HG03097 (cell line): ENCODE measurements around the gene UPF3A.

Experiments used
- ATAC-seq: cut with Tn5 transposase; IDR thresholded peaks from one replicate; pipeline ENCODE4 v1.9.1; 2021; ENCODE audit not compliant: unreplicated experiment, low FRiP score

Gene UPF3A

DNA sequence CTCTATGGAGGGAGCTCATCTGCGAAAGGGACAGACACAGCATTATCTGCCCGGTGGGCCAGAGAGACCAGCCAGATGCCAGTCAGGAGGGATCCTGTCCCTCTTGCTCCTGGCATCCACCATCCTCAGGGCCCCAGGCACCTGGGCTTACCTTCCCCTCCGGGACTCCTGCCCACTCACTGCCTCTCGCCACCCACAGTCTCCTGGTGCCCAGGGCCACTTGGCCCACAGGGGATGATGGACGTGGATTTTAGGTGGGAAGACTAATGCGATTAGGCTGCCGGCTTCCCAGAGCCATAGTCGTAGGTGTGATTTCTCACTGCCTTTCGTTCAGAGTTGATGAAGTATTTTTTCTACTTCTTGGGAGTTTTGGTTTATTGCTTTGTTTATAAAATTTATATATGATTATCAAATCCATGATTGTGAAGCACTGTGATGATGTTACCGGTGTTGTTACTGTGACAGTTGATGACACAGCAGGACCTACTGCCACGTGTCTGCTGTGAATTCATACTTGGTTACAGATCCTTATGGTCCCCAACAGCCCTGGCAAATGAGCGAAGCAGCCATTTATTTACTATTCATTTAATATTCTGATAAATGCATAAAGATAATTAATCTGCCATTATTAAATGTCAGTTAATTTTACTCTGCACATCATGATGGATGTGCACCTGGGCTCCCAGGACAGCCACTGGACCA lies 18.4 kb downstream of the UPF3A start:
- ATAC-seq = no peak

DNA sequence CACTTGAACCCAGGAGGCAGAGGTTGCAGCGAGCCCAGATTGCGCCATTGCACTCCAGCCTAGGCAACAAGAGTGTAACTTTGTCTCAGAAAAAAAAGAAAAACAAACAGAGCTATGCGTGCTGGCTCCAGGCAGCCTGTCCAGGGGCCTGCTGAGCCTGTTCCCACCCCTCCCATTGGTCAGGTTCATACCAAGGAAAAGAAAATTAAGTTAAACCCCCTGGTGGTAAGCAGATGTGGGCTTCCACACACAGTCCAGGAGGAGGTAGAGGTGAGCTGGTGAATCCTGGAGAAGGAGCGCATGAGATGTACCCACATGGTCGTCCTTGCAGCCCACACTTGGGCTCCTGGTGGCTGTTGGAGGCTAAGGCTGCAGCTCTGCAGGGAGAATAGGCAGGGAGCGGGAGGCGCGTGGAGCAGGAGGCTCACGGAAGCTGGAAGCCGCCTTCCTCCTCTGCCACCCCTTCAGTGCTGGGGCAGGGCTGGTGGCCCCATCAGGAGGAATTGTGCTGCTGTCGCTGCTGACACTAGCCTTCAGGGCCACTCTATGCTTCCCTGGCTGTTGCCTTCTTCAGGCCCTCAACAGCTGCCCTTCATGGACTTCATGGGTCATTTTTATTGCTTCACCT lies 22.4 kb downstream of the UPF3A start:
- no peak for ATAC-seq

GRCh38 chr13:114304346-114305034 lies 23.1 kb downstream of the UPF3A start:
- no peak for ATAC-seq

DNA sequence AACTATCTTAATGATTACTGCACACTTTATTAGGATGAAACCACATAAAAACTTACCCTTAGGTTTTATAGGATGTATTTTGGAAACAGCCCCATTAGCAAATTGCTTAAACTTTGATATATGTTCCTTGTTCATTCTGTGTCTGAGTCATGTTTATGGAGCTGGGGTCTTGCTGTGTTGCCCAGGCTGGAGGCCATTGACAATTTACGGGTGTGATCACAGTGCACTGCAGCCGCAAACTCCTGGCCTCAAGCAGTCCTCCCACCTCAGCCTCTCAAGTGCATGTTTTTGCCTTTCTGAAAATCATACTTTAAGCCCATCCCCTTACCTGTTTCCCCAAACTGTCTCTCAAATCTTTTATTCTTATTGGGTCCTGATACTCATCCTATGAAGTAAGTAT lies 27.7 kb downstream of the UPF3A start:
- ATAC-seq = no peak

DNA sequence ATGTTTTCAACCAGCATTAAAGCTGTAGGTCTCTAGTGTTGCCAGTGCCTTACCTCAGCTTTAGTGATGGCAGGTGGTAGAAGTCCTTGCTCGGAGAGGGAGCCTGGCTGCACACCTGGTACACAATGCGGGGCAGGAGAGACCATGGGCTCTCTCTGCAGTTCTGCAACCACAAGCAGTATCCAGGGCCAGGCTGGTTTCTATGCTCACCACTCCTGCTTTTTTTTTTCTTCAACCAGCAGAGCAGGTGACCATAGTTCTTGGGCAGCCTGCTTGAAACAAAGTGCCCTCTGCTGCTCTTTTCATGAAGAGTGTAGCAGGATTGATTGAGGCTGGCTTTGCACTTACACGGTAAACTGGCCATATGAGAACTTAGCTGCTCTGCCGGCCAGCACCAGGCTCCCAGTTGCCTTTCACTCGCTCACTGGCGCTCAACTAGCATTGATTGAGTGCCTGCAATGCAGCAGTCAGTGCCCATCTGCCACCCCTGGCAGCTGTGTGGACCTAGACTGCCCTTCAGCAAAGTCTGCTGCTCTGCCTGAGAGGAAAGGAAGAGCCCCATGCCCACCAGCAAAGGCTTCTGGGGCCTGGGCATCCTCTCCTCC lies 28.5 kb downstream of the UPF3A start:
- ATAC-seq = no peak

DNA sequence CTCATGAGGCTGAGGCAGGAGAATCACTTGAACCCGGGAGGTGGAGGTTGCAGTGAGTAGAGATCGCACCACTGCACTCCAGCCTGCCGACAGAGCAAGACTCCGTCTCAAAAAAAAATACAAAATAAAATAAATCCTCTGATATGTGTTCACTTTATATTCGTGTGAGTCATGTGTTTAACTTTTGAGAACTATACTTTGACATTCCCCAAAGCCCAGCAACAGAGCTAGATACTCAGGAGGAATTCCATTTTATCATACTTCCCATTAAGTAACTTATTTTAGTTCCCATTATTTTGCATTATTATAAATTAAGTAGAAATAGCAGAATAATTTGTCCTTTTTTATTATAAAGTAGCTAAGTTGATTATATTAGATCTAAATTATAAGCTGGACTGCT lies 29.6 kb downstream of the UPF3A start:
- no peak for ATAC-seq

DNA sequence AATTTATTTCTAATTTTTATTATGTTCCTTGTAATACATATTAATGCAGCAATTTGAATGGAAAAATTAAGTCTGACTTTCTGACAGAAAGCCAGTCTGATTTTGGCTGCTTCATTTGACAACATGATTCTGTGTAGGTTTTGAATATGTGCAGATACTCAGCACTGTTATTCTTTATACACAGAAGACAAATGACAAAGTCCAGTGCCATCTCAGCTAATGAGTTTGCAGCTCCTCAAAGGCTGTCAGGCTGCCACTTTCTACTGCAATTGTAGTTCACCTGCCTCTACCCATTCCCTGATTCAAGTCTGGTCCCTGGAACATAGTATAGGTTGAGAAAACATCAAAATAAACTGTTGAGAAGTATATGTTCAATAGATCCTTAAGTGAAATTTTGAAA lies 30.0 kb downstream of the UPF3A start:
- no peak for ATAC-seq

GRCh38 chr13:114311908-114312307 lies 30.5 kb downstream of the UPF3A start:
- no peak for ATAC-seq

GRCh38 chr13:114313061-114313860 lies 31.9 kb downstream of the UPF3A start:
- no peak for ATAC-seq

GRCh38 chr13:114314074-114314912 lies 32.9 kb downstream of the UPF3A start, which contains the start of gene CHAMP1:
Gene CHAMP1 (plus strand): TSS chr13:114314503. CDS start chr13:114323843, 9,340 bp downstream.
- peak; percentile 79 for ATAC-seq

- peak; percentile 5 for ATAC-seq
These were observed 33.8 kb downstream of the UPF3A start for GRCh38 chr13:114315074-114315785.

- no peak for ATAC-seq
These were observed 37.2 kb downstream of the UPF3A start for GRCh38 chr13:114318624-114319023.

GRCh38 chr13:114319441-114319913 lies 38.1 kb downstream of the UPF3A start:
- no peak for ATAC-seq

DNA sequence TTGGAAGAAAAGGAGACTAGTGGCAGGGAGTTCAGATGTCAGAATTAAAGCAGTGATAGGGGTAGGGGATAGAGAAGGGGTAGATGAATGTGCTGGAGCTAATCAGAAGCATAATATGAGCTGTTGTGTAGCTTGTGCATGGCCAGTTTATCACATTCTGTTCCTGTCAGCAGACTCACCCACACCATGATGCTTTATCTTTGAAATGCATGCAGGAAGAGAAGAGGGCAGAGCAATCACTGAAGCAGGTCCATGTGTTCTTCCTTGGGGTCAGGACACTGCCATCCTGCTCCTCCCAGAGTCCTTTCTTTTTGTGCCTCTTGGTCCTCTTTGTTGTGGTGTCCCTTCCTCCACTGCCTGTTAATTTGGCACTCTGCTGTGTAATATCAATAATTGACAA lies 38.7 kb downstream of the UPF3A start:
- ATAC-seq = no peak

DNA sequence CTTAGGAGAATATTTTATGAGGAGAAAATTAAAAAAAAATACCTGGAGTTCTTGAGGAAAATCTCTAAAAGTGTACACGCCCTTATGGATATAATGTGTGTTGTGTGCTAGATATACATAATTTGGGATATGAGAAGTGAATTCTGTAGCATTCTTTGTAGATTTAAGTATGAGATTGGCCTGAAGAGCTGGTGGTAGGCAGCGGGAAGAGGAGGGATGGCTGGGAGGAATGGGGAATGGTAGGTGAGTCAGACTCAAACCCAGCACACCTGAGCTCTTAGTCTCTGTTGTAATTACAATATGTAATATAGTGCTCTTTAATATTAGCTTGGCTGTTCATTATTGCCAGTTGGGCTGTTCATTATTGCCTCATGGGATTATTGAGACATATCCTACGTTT lies 39.9 kb downstream of the UPF3A start:
- ATAC-seq = no peak

DNA sequence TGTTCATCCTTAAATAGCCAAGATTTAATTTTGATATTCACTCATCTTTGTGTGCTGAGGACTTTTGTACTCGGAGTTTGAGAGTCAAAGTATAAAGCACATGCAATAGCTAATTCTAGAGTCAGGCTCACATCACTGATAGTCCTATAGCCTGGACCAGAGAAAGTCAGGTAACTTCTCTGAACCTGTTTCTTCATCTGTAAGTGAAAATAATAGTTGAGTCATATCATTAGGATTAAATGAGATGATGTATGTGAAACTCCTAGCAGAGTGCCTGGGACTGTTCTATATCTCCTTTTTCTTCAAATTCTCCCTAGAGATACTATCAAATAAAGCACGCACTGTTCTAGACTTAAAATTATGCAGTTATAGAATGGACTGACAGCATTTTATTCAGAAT lies 41.9 kb downstream of the UPF3A start:
- ATAC-seq = no peak

DNA sequence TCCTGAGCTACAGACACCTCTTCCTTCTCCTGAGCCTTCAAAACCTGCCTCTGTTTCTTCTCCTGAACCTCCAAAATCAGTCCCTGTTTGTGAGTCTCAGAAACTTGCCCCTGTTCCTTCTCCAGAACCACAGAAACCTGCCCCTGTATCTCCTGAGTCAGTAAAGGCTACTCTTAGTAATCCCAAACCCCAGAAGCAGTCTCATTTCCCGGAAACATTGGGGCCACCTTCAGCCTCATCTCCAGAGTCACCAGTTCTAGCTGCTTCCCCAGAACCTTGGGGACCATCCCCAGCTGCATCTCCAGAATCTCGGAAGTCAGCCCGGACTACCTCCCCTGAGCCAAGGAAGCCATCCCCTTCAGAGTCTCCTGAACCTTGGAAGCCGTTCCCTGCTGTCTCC lies 42.9 kb downstream of the UPF3A start:
- ATAC-seq = no peak

GRCh38 chr13:114325729-114326128 lies 44.3 kb downstream of the UPF3A start:
- no peak for ATAC-seq

- no peak for ATAC-seq
These were observed 46.6 kb downstream of the UPF3A start for GRCh38 chr13:114328034-114328433.
